HepG2 (cell line): Measurements from ENCODE around the gene PCAT6. TPM values are rescaled to one million over a fixed set of nuclear protein-coding genes. Genes with fewer than 3 reads are reported as not detected.

ENCODE experiments used
- FOXK2 ChIP-seq: fragments of 450-650 bp; IDR thresholded peaks from 2 replicates; pipeline ENCODE4 v1.6.1; 2016
- HNF4G ChIP-seq, 2 experiments: sonication (generic) in 1 of 2; formaldehyde crosslinking in 1 of 2; IDR thresholded peaks; 2 replicates each; pipeline versions ENCODE4 v1.4.0 to v1.6.1; 2011 to 2020; ENCODE audit warnings: borderline replicate concordance in 2 of 2, low read depth in 2 of 2, mild to moderate bottlenecking in 2 of 2, low read length in 1 of 2, missing genetic modification reagents in 1 of 2, moderate library complexity in 1 of 2
- KDM2A ChIP-seq: sonication (generic); formaldehyde crosslinking; IDR thresholded peaks from 2 replicates; pipeline ENCODE4 v1.4.0; 2020; ENCODE audit warnings: low read depth, missing genetic modification reagents, borderline replicate concordance
- KMT2A ChIP-seq: sonication (generic); formaldehyde crosslinking; IDR thresholded peaks from 2 replicates; pipeline ENCODE4 v1.4.0; 2020; ENCODE audit warnings: missing genetic modification reagents
- MEF2D ChIP-seq: sonication (generic); formaldehyde crosslinking; IDR thresholded peaks from 2 replicates; pipeline ENCODE4 v1.5.1; 2020; ENCODE audit warnings: mild to moderate bottlenecking, missing genetic modification reagents
- PPARG ChIP-seq: conservative IDR thresholded peaks from 2 replicates; pipeline ENCODE4 v1.6.1; 2016; ENCODE audit warnings: missing biosample characterization, missing genetic modification reagents
- RNF2 ChIP-seq: fragments of 450-650 bp; conservative IDR thresholded peaks from 2 replicates; pipeline ENCODE4 v1.6.1; 2016; ENCODE audit warnings: low read depth
- SAP130 ChIP-seq: IDR thresholded peaks from 2 replicates; pipeline ENCODE4 v1.6.1; 2016; ENCODE audit warnings: low read depth
- ZNF225 ChIP-seq: sonication (generic); formaldehyde crosslinking; IDR thresholded peaks from 2 replicates; pipeline ENCODE4 v1.4.0; 2020; ENCODE audit warnings: mild to moderate bottlenecking, missing genetic modification reagents
- ZNF816 ChIP-seq: sonication (generic); formaldehyde crosslinking; IDR thresholded peaks from 2 replicates; pipeline ENCODE4 v1.8.0; 2022; ENCODE audit warnings: missing genetic modification reagents, mild to moderate bottlenecking, borderline replicate concordance
- polyA plus RNA-seq, 8 experiments: library from polyadenylated mRNA; depleted of rRNA in 3 of 8; stranded (reverse) in 7 of 8; unstranded in 1 of 8; fragments of >200 nt; fragmentation: Illumina TruSeq in 4 of 8; extraction: Trizol in 4 of 8; gene quantifications; 2 replicates each; pipeline versions ENCODE4 v1.2.1 to v1.2.3, GENCODE V29; 2011 to 2016; ENCODE audit warnings: low read depth in 4 of 8, missing spikeins in 1 of 8, mixed read lengths in 1 of 8; ENCODE audit not compliant: insufficient read depth in 1 of 8
- total RNA-seq, 5 experiments: library from RNA; depleted of rRNA; stranded (reverse); fragments of >200 nt; fragmentation: Illumina TruSeq; extraction: Trizol; gene quantifications; 2 replicates each; pipeline ENCODE4 v1.2.3, GENCODE V29; 2016; ENCODE audit warnings: low read depth in 1 of 5
- TF ChIP-seq, protein P1 (sequence below): sonication (generic); formaldehyde crosslinking; IDR thresholded peaks from 2 replicates; pipeline ENCODE4 v1.5.0; 2020; ENCODE audit warnings: mild to moderate bottlenecking, missing genetic modification reagents, borderline replicate concordance
- TF ChIP-seq, protein P2 (sequence below): IDR thresholded peaks from 2 replicates; pipeline ENCODE4 v1.6.1; 2016; ENCODE audit warnings: missing compliant biosample characterization, missing genetic modification reagents, borderline replicate concordance
- TF ChIP-seq, protein P3 (sequence below): sonication (generic); formaldehyde crosslinking; IDR thresholded peaks from 2 replicates; pipeline ENCODE4 v1.9.0; 2021; ENCODE audit warnings: missing genetic modification reagents, borderline replicate concordance
- TF ChIP-seq, protein P4 (sequence below): sonication (generic); formaldehyde crosslinking; IDR thresholded peaks from 2 replicates; pipeline ENCODE4 v1.8.1; 2022; ENCODE audit warnings: low read depth, mild to moderate bottlenecking, missing genetic modification reagents
- TF ChIP-seq, protein P5 (sequence below): sonication (generic); formaldehyde crosslinking; IDR thresholded peaks from 2 replicates; pipeline ENCODE4 v1.8.1; 2023; ENCODE audit warnings: mild to moderate bottlenecking, moderate library complexity, missing genetic modification reagents
- TF ChIP-seq, protein P6 (sequence below): sonication (generic); formaldehyde crosslinking; IDR thresholded peaks from 2 replicates; pipeline ENCODE4 v1.4.0; 2020; ENCODE audit warnings: missing genetic modification reagents
- TF ChIP-seq, protein P7 (sequence below): sonication (generic); formaldehyde crosslinking; IDR thresholded peaks from 2 replicates; pipeline ENCODE4 v1.5.1; 2020; ENCODE audit warnings: missing genetic modification reagents, mild to moderate bottlenecking, borderline replicate concordance

Gene PCAT6
- total and polyA plus RNA-seq, 2 of the 13 experiments (the other 11 are each of a cell fraction or from before 2014, with no cell fraction given), result 0.60 to 4.4 TPM

DNA sequence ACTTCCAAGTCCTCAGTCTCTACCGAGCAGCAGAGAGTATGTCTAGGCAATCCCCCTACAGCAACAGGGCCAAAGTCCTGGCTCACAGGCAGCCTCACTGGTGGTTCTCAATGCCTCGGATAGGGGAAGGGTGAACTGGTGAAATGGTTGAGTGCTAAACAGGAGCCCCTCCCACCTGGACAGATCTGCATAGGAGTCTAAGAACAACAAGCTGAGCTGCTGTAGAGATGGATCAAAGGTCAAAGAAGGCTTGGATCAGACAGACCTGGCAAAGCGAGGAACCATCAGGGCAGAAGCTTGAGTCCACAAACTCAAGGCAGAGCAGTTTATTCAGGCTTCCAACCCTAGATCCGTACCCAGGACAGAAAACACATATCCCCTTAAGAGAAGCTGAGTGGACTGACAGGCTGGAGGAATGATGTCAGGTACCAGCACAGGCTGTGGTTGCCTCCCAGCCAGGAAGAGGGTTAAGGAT, 46.4 kb downstream of the PCAT6 start (continued):
- TF ChIP-seq, protein P1, sequence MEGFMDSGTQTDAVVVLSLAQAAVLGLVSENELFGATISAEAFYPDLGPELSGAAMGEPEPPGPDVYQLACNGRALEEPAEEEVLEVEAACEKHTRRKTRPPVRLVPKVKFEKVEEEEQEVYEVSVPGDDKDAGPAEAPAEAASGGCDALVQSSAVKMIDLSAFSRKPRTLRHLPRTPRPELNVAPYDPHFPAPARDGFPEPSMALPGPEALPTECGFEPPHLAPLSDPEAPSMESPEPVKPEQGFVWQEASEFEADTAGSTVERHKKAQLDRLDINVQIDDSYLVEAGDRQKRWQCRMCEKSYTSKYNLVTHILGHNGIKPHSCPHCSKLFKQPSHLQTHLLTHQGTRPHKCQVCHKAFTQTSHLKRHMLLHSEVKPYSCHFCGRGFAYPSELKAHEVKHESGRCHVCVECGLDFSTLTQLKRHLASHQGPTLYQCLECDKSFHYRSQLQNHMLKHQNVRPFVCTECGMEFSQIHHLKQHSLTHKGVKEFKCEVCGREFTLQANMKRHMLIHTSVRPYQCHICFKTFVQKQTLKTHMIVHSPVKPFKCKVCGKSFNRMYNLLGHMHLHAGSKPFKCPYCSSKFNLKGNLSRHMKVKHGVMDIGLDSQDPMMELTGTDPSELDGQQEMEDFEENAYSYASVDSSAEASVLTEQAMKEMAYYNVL, result no peak
- TF ChIP-seq FOXK2 (peak; percentile 72; the same call in 1 of the 2 replicates), RNF2 (no peak), PPARG (CRISPR knock-in tag) (peak; percentile 56), SAP130 (CRISPR knock-in tag) (peak; percentile 61), KDM2A (CRISPR knock-in tag) (0 out of 2 replicates have a peak, but pooled peaks have one; percentile 31), KMT2A (CRISPR knock-in tag) (0 out of 2 replicates have a peak, but pooled peaks have one; percentile 35), MEF2D (CRISPR knock-in tag) (no peak), ZNF225 (CRISPR knock-in tag) (no peak), ZNF816 (CRISPR knock-in tag) (no peak), HNF4G (IDR thresholded peaks at IDR 0.05; ENCODE audit: borderline replicate concordance, low read depth, low read length) (peak; percentile 47), HNF4G (CRISPR knock-in tag; IDR thresholded peaks at IDR 0.05; ENCODE audit: borderline replicate concordance, low read depth) (peak; percentile 83; the same call in 1 of the 2 replicates)
- TF ChIP-seq, protein P2, sequence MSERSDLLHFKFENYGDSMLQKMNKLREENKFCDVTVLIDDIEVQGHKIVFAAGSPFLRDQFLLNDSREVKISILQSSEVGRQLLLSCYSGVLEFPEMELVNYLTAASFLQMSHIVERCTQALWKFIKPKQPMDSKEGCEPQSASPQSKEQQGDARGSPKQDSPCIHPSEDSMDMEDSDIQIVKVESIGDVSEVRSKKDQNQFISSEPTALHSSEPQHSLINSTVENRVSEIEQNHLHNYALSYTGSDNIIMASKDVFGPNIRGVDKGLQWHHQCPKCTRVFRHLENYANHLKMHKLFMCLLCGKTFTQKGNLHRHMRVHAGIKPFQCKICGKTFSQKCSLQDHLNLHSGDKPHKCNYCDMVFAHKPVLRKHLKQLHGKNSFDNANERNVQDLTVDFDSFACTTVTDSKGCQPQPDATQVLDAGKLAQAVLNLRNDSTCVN, result peak; percentile 57; the same call in 1 of the 2 replicates
- TF ChIP-seq, protein P3, sequence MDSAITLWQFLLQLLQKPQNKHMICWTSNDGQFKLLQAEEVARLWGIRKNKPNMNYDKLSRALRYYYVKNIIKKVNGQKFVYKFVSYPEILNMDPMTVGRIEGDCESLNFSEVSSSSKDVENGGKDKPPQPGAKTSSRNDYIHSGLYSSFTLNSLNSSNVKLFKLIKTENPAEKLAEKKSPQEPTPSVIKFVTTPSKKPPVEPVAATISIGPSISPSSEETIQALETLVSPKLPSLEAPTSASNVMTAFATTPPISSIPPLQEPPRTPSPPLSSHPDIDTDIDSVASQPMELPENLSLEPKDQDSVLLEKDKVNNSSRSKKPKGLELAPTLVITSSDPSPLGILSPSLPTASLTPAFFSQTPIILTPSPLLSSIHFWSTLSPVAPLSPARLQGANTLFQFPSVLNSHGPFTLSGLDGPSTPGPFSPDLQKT (CRISPR knock-in tag), result no peak
- TF ChIP-seq, protein P4, sequence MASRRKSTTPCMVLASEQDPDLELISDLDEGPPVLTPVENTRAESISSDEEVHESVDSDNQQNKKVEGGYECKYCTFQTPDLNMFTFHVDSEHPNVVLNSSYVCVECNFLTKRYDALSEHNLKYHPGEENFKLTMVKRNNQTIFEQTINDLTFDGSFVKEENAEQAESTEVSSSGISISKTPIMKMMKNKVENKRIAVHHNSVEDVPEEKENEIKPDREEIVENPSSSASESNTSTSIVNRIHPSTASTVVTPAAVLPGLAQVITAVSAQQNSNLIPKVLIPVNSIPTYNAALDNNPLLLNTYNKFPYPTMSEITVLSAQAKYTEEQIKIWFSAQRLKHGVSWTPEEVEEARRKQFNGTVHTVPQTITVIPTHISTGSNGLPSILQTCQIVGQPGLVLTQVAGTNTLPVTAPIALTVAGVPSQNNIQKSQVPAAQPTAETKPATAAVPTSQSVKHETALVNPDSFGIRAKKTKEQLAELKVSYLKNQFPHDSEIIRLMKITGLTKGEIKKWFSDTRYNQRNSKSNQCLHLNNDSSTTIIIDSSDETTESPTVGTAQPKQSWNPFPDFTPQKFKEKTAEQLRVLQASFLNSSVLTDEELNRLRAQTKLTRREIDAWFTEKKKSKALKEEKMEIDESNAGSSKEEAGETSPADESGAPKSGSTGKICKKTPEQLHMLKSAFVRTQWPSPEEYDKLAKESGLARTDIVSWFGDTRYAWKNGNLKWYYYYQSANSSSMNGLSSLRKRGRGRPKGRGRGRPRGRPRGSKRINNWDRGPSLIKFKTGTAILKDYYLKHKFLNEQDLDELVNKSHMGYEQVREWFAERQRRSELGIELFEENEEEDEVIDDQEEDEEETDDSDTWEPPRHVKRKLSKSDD (CRISPR knock-in tag), result no peak
- TF ChIP-seq, protein P5, sequence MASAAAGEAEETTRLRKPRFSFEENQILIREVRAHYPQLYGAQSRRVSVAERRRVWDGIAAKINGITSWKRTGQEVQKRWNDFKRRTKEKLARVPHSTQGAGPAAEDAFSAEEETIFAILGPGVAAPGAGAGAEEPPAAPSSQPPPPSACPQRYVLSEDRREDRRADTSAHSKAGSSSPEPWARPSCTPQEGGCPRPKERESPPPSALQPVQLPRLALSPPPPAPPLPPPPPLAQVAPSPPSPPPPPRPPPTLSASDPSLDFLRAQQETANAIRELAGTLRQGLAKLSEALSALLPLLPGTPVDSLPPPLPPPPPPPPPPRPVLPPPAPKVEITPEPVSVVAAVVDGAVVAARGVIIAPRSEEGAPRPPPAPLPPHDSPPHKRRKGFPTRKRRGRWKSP (CRISPR knock-in tag), result no peak
- TF ChIP-seq, protein P6, sequence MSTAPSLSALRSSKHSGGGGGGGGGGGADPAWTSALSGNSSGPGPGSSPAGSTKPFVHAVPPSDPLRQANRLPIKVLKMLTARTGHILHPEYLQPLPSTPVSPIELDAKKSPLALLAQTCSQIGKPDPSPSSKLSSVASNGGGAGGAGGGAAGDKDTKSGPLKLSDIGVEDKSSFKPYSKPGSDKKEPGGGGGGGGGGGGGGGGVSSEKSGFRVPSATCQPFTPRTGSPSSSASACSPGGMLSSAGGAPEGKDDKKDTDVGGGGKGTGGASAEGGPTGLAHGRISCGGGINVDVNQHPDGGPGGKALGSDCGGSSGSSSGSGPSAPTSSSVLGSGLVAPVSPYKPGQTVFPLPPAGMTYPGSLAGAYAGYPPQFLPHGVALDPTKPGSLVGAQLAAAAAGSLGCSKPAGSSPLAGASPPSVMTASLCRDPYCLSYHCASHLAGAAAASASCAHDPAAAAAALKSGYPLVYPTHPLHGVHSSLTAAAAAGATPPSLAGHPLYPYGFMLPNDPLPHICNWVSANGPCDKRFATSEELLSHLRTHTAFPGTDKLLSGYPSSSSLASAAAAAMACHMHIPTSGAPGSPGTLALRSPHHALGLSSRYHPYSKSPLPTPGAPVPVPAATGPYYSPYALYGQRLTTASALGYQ, result 0 out of 2 replicates have a peak, but pooled peaks have one; percentile 16
- TF ChIP-seq, protein P7, sequence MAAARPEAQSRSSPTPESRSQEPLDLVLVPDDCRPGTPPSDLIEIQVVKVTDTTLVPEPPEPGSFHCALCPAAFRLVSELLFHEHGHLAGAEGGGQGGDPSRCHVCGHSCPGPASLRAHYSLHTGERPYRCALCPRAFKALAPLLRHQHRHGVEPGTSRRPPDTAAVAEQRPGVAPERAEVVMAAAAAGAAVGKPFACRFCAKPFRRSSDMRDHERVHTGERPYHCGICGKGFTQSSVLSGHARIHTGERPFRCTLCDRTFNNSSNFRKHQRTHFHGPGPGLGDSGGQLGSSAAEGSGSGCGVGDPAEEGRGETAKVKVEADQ, result no peak
